ENCODE results near the gene SLC25A14.
"Not testable (repeated sequence)": the region's sequence is repeated elsewhere in the genome, so short reads cannot be mapped to it uniquely, and the experiment has no call there.

The SLC25A14 gene, protein sequence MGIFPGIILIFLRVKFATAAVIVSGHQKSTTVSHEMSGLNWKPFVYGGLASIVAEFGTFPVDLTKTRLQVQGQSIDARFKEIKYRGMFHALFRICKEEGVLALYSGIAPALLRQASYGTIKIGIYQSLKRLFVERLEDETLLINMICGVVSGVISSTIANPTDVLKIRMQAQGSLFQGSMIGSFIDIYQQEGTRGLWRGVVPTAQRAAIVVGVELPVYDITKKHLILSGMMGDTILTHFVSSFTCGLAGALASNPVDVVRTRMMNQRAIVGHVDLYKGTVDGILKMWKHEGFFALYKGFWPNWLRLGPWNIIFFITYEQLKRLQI

DNA sequence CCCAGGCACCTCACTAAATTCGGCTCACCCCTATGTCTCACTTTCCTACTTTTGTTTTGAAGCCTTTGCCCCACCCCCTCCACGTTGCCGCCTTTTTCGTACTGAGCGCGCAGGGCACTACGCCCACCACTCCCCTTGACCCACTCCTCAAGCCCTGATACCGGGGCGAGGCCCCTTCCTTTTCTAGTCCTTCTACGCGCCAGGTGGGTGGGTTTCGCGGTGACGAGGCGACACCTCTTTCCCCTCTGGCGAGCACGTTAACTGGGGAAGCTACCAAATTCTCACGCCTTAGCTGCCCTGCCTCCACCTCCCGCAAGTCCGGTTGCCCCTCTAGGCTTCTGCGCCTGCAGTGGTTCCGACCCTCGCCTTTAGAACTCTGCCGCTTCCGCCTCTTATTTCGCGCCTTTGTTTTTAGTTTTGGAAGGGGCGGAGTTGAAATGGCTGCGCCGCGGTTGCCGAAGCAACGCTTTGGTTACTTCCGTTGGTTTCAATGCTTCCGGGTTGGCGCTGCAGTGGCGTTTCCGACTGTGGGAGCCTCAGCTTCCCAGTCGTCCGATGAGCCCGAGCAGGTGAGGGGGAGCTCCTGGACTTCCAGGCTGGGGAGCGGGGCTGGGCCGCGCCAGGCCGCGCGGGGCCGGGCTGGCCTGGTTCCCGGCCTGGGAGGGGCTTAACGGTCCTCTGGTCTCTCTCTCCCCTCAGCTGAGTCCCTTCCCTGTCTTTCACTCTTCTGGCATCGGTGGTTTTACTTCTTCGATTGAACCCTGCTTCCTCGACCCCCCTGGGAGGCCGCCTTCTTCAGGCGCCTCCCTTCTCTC, at the start of gene SLC25A14:
Gene SLC25A14, plus strand, starts transcription at position 512 of the 815 bp plus-strand sequence. CDS start 360 bp downstream, outside the sequence.
- DNase-seq: peak; percentile 78

DNA sequence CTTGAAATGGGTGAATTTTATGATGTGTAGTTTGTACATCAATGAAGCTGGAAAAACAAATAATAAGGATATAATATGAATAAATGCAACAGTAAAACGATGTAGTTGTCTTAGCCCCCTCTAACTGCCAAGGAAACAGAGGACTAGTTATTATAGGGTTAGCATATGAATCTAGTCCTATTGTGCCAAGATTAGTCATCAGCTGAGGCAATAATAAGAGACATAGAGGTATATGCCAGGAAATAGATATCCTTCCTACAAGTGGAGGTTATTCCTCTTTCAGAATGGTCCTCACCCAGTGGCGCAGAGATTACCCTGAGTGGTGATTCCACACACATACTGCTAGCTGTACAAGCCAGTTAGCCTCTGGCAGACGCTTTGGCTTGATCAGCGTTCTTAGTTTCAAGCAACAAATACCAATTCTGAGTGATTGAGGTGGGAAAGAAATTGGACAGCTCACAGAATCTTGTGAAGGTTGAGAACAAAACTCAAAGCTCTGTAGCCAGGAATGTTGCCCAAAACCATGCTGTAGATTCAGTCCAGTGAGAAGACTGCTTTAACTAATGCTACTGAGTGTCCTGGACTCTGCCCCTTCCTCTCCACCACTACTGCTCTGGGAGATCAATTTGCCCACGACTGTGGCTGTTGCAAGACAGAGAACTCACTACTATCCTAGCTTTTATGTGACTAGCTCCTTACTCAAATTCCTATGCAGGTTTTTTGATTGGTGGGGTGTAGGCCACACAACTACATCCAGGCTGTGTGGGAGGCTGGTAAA, 44.0 kb upstream of the SLC25A14 start:
- no peak for DNase-seq

DNA sequence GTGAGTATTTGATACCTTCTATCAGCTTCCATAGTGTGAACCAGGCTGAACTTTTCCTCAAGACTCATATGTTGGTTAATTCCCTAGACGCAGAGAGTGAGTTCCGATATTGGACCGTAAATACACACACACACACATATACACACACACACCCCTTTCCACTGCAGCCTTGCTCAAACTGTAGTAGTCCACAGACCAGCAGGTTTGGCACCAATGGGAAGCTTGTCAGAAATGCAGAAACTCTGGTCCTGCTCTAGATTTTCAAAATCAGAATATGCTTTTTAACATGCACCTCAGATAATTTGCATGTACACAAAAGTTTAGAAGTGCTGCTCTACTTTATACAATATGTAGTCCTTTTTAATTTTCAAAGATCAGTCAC, 43.4 kb upstream of the SLC25A14 start:
- DNase-seq: no peak

DNA sequence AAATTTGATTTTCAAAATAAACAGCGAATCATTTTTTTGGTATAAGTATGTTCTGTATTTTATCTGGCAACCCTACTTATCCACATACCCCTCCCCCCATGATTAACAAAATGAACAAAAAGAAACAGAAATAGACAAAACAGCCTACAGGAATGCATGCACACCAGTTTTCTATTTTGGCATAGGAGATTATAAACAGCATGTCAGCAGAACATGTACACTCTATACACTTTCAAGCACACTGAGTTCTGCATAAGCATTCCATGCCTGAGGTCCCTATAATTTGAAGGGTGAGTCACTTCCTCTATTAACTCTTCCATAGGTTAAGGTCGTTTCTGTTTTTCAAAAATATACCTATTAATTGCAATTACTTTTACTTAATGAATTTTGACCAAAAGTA, 43.0 kb upstream of the SLC25A14 start:
- no peak for DNase-seq

DNA sequence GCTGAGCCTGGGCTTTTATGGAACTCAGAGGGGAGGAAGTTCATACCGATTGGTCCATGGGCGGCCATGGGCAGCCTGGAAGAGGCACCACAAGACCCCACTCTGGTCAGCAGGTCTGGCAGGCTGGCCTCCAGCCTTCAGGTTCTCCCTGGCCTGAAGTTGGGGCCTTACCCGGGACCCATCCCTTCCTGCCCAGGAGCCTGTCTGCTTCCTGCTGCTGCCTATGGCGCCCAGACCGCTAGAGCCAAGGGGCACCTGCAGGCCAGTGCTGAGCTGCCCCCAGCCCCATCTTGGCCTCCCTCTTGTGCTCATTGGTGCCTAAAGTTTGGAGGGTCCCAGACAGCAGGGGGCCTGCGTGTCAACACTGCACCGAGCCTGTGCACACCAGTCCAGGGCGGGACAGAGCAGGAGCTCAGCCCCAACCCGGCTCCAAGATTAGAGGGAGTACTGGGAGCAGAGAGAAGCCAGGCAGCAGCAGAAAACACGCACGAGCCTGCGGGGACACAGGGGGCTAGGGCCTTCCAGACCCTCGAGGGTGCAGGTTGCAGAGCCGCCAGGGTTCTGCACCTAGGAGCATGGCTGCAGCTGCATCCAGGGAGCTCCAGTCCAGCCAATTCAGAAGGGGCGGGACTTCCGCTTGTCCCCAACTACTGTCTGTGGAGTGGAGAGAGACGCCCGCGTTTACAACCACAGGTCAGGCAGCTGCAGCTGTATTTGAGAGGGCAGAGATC, 40.3 kb upstream of the SLC25A14 start:
- DNase-seq: no peak

DNA sequence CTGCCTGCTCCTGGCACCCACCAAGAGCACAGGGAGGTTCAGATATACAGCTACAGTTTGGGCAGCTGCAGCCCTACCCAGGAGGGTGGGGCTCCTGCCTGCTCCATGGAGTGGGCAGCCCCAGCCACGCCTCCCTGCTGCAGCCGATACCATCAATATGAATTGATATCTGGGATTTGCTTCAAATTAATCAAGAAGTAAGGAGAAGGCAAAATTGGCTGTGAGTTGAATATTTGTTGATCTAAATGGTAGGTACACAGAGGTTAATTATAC, 39.8 kb upstream of the SLC25A14 start:
- DNase-seq: no peak

DNA sequence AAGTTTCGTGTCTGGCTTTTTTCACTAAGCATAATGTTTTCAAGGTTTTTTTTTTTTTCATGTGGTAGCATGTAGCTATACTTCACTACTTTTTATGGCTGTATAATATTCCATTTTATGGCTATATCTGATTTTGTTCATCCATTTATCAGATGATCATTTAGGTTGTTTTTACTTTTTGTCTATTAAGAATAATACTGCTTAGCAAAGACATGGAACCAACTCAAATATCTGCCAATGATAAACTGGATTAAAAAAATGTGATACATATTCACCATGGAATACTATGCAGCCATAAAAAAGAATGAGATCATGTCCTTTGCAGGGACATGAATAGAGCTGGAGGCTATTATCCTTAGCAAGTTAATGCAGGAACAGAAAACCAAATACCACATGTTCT, 38.3 kb upstream of the SLC25A14 start:
- no peak for DNase-seq

DNA sequence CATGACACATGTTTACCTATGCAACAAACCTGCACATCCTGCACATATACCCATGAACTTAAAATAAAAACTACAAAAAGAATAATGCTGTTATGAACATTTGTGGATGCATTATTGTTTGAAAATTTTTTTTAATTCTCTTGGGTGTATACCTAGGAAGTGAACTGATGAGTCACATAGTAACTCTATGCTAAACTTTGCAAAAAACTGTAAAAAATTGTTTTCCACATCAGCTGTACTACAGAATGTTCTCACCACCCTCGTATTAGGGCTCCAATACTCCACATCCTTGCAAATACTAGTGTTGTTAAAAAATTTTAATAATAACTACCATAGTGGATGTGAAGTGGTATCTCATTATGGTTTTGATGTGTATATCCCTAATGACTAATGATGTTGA, 37.7 kb upstream of the SLC25A14 start:
- no peak for DNase-seq

DNA sequence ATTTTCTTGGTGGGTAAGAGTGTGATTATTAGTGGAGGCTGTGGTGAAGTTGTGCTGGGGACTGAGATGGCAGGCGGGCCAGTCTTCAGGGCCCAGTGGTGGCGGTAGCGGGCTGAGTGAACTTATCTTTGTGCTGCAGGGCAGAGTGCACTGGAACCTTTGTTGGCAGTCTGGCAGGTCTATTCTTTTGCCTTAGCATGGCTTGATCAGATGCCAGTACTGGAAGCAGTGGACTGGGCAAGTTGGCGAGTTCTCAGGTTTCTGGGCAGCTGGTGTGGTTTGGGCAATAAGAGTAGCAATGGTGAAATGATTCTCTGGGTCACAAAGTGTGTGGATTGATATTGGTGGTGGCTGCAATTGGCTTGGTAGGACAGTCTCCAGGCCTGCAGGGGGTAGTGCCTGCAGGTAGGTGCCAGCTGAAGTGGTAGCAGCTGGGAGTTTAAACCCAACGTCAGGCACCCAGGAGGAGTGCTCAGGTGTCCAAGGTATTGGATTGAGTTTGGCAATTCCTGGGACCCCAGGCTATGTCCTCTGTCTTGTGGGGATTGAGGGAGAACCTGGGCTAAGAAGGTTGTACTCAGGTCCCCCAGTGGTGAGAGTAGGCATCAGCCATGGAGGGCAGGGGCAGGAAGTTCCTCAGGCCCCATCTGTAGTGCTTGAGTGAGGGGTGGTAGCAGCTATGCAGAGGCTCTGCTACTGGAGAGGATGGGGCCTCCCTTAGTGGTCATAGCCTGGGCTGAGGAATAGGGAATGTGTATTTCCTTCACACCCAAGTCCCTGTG, 34.9 kb upstream of the SLC25A14 start:
- no peak for DNase-seq

DNA sequence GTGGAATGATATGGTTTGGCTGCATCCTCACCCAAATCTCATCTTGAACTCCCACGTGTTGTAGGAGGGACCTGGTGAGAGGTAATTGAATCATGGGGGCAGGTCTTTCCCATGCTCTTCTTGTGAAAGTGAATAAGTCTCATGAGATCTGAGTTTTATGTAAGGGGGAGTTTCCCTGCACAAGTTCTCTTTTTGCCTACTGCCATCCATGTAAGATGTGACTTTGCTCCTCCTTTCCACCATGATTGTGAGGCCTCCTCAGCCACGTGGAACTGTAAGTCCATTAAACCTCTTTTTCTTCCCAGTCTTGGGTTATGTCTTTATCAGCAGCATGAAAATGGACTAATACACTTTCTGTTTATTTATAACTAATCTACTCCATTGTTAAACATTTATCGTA, 19.8 kb upstream of the SLC25A14 start:
- DNase-seq: not testable (repeated sequence)

DNA sequence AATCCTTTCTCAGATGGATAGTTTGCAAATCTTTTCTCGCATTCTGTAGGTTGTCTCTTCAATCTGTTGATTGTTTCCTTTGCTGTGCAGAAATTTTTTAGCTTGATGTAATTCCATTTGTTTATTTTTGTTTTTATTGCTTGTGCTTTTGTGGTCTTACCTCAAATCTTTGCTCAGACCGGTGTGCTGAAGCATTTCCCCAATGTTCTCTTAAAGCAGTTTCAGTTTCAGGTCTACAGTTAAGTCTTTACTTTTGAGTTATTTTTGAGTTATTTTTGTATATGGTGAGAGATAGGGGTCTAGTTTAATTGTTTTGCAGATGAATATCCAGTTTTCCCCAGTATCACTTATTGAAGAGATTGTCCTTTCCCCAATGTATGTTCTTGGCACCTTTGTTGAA, 18.2 kb upstream of the SLC25A14 start:
- DNase-seq: no peak

DNA sequence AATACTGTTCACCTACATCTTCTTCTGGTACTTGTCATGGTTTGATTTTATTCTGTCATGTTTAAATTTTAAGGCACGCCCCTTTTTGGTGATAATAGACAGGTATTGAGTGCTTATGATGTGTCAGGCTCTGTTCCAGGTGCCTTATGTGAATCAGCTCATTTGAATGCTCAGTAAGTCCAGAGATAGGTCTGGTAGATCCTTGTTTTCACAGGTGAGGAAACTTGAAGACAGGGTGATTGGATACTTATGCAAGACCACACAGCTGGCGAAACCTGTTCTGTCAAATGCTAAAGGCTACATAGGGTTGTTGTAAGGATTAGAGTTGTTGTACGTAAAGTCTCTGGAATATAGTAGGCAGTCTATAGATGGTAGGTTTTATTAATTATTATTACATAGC, 9.6 kb upstream of the SLC25A14 start:
- no peak for DNase-seq

DNA sequence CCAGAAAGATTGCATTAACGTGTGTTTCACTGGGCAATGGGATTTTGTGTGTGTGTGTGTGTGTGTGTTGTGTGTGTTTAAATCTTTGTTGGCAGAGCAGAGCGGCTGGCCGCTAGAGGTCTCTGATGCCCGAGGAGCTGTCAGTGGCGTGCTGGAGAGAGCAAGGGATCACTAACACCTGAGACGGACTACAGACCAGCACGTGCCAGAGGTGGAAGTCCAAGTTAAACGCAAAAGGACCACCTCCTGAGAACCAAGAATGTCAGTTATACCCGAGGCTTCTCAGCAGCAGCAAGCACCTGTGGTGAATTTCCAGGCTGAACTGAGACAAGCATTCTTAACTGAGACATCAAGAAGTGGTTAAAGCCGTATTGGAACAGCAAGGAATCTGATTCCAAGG, 9.0 kb upstream of the SLC25A14 start:
- DNase-seq: peak; percentile 41

DNA sequence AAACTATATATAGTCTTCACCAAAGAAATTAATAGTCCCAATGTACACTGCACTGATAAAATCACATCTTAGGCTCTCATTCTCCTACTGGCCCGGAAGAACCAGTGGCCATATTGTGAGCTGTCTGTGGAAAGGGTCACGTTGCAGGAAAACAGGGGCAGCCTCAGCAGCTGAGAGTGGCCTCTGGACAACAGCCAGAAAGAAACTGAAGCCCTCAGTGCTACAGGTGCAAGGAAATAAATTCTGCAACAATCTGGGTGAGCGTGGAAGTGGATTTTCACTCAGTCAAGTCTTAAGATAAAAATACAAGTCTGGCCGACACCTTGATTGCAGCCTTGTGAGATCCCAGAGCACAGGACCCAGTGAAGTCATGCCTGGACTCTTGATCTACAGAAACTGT, 3.2 kb upstream of the SLC25A14 start:
- DNase-seq: no peak

DNA sequence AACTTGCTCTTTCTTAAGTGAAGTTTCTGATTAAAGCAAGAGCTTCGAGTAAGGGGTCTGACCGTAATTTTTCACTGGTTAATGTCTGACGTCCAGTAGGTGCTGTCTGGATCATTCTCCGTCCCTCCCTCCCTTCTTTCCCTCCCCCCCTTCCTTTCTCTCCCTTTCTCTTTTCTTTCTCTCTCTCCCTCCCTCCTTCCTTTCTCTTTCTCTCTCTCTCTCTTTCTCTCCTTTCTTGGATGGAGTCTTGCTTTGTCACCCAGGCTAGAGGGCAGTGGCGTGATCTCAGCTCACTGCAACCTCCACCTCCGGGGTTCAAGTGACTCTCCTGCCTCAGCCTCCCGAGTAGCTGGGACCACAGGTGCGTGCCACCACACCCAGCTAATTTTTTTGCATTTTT, 850 bp upstream of the SLC25A14 start:
- DNase-seq: not testable (repeated sequence)

DNA sequence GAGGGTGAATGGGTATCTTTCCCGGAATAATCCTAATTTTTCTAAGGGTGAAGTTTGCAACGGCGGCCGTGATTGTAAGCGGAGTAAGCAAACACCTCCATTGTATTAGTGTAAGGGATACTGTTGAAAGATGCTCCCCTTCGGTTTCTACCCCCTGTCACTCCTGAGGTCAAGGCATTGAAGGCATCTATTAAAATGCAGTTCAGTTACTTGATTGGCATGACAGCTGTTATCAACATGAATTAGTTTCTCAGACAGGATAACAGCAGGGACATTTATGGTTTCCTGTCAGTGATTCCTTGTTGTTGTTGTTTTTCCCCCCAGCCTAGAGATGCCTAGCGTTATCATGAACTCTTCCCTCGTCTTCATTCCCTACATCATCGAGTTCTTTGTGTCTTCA, 552 bp downstream of the SLC25A14 start:
- no peak for DNase-seq

DNA sequence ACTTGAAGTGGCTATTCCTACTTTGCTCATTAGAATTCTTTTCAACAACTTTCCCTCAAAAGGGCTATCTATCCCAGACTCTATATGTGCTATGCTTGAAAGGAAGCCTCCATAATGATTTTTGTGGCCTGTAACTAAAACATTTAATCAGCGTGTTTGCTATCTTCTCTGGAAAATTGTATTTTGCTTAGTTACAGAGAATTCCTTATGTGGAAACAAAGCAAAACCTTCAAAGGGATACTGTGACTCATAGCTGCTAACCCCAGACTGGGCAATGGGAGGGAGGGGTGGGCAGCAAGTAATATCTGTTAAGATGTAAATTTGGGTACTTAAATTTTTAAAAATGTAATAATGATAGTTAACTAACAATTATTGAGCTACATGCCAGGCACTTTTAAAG, 3.7 kb downstream of the SLC25A14 start:
- DNase-seq: no peak

DNA sequence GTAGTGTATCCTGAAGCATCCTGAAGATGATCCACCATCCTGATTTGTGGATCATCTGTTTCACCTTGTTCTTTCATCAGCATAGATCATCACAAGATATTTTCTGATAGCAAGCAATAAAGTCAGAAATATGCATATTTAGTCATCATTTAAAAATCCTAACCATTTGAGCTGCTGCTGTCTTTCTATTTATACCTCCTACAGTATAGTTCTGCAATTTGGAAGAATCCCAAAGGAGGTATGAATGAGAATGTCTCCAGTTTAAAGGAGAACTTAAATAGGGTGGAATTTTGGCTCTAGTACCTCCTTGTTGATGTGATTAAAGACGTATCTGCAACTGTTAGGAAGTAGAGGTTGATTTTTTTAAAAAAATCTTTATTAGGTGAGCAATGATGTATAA, 7.6 kb downstream of the SLC25A14 start:
- no peak for DNase-seq

DNA sequence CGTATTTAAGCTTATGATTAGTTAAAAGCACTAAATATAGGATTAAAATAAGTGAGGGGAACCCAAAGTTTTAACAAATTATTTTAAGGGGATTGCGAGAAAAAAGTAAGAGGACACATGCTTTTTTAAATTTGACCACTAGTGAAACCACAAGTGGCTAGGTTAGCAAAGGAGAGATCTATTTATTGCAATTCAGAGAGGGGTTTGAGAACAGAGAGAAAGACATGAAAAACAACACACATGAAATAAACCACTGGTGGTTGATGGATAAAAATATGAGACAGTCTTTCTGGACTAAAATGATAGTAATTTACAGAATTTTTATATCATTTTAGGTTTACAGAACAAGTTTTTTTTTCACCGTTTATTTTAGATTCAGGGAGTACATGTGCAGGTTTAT, 11.8 kb downstream of the SLC25A14 start:
- DNase-seq: no peak

DNA sequence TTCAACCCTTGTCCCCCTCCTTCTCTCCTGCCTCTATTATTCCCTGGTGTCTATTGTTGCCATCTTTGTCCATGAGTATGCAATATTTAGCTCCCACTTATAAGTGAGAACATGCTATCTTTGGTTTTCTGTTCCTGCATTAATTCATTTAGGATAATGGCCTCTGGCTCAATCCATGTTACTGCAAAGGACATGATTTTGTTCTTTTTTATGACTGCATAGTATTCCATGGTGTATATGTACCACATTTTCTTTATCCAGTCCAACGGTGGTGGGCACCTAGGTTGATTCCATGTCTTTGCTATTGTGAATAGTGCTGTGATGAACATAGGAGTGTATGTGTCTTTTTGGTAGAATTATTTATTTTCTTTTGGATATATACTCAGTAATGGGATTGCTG, 12.3 kb downstream of the SLC25A14 start:
- DNase-seq: not testable (repeated sequence)

DNA sequence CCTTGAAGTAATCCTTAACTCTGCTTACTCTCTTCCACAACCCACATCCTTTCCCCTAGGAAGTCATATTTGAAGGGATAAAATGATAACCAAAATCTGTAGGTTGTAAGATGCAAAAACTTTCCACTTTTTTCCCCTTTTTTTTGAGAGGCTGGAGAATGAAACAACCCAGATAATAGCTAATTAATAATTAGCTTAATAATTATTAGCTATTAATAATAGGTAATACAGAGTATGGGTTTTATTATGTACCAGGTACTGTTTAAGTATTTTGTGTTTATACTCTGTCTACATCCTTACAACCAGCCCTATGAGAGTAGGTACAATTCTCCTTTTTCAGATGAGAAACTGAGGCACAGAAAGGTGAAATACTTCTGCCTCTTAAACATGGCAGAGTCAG, 36.4 kb downstream of the SLC25A14 start:
- DNase-seq: no peak

DNA sequence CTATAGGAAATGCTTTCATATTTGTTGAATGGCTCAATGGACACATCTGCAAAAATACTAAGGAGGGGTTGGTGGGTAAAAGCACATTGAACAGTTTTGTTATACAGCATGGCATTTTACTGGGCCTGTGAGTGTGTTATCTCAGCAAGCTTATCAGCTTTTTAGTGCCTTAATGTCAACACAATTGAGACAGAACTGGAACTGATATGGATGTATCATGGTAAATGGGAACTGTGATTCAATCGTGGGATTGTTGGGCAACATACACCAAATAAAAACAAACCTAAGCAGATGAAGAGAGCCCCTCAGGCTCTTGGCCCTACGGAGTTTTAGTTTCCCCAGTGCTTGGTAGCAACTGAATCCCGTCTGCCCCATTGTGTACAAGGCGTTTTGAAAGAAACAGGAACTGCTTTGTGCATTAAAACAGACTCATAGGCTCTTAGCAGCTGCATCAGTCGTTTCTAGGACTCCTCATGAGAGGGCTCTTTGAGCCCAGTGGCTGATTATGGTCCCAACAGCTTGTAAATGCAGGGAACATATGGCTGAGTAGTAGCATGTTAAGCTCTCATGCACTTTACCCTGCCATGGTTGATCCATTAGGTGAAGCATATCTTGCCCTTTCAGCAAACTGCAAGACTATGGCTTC, 38.4 kb downstream of the SLC25A14 start:
- no peak for DNase-seq

Measured in CD4-positive, alpha-beta T cell treated with Interleukin-17A for 1 hour (primary cell).